ENCODE measurements around the gene USP51.
"Not testable (repeated sequence)": the region's sequence is repeated elsewhere in the genome, so short reads cannot be mapped to it uniquely, and the experiment has no call there.

Gene USP51

GRCh38 chrX:55489314-55490009, at the start of gene USP51:
USP51 (minus strand) TSS chrX:55489848; CDS start chrX:55488939, 909 bp downstream.
- DNase-seq: no peak

DNA sequence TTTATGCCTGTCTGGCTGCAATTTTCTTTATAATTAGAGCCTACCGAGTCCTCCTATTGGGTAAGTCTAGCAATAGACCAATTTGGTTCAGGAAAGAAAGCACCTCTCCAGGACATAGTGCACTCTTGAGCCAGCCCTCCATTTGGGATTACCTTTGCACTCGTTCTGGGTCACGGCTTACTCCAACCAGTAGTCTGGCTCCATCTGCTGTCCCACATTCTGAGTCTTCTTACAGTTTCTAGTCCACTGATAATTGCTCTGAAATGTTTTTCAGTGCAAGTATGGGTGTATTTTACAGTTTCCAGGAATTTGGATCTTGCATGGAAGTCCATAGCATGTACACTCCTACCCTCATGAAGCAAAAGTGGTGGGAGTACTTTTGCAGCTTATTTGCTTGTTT, 34.8 kb upstream of the USP51 start:
- DNase-seq: no peak

DNA sequence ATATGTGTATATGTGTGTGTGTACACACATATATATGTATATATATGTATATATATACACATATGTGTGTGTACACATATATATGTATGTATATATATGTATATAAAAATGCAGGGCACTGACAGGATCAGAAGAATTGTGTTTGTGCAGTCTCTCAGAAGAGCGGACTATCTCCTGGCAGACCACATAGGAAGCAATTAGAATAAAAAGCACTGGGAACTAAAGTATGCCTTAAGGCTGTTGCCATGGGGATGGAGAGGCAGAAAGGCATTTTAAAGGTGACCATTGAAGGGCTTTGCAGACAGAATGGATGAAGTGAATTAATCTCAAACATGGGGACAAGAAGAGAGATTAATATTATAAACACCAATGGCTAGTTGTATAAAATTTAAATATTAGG, 33.7 kb upstream of the USP51 start:
- no peak for DNase-seq

DNA sequence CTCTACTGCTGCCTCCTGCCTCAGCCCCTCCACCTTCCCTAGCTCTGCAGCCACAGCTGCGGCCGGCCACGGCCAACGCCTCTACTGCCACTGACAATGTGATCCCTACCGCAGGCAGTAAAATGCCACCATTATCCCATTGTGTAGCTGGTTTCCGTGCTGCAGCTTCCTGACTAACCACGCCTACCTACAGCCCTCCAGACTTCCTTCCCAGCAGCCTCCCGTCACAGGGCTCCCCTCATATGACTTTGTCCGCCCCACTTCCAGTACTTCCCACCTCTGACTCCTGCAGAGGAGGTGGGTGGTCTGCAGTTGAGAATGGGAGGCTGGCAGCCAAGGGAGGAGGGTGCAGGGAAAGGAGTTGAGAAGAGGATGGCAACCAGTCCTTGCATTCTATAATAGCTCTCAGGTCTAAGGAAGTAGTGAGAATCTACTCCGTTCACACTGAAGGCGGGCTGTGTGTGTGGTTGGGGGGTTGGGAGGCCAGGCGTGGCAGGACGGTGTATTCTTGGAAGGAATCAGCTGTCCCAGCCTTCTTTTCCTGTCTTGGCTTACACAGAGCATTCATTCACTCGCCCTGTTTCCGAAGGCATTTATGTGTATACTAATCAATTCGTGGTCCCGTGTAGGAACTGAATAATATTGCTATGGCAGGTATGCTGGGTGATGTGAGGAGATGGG, 33.1 kb upstream of the USP51 start:
- no peak for DNase-seq

DNA sequence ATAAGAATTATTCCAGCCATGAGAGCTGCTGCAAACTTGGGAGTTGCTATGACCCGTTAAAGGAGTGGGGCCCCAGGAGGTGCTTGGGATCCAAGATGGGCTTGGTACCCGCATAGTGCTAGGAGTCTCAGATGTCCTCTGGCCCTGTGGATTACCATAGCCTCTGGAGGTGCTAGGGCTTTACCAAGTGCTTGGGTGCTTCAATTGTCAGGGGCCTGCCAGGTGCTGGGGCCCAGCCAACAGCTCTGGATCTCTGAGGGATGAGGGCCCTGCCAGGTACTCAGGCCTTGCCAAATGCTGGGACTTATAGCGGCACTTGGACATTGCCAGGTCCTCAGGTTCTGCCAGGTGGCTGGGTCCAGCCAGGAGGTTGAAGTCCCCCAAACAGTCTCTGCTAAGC, 32.0 kb upstream of the USP51 start:
- no peak for DNase-seq

GRCh38 chrX:55516794-55517481, 27.3 kb upstream of the USP51 start:
- DNase-seq: not testable (repeated sequence)

GRCh38 chrX:55513045-55513737, 23.5 kb upstream of the USP51 start:
- DNase-seq: not testable (repeated sequence)

GRCh38 chrX:55508410-55509152, 18.9 kb upstream of the USP51 start:
- DNase-seq: not testable (repeated sequence)

DNA sequence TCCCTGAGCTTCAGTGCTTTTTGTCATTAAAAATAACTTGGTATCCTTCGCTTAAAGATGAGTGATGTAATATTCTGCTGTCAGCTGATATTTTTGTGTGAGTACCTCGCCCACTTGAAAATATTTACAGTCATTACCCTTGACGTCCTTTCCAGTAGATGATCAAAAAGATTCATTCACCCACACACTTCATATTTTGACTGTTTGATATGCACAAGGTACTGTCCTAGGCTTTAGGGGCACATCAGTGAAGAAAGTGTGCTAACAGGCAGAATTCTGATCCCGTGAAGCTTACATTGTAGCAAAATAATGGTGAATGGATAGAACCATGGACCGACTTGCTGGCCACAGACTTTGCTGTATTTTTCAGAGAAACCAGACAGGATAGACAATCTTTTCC, 18.1 kb upstream of the USP51 start:
- DNase-seq: not testable (repeated sequence)

DNA sequence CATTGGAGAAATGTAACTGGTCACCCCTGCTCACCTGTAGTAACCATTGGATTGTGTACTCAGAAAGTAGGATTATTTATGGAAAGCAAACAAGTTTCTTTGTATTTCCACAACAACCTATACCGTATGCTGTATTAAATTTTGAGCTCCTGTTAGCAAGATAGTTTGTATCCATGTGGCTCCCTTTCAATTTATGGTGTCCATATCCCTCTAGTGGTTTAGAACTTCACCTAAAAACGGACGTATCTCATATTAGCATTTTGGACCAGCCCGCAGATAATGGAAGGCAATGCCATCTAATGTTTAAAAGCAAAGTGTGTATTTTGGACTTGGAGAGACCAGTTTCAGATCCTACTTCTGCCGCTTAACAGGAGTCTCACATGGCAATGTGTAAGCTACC, 17.4 kb upstream of the USP51 start:
- not testable (repeated sequence) for DNase-seq

- no peak for DNase-seq
Observed at GRCh38 chrX:55490974-55491373, 1.3 kb upstream of the USP51 start.

DNA sequence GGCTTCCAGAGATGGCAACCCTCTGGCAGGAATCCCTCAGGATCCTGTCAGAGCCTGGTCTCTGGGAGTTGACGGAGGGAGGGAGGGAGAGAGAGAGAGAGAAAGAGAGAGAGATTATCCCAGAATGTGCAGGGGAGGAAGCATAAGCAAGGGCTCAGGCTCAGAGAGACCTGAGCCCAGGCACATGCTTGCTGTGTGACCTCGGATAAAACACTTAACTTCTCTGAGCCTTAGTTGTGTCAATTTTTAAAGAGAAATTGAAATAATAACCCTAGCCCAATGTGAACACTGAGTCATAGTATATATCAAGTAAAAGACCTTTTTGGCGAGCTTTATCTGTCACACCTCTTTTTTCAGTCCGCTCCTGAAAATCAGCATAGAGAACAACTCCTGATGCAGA, 473 bp upstream of the USP51 start:
- no peak for DNase-seq

DNA sequence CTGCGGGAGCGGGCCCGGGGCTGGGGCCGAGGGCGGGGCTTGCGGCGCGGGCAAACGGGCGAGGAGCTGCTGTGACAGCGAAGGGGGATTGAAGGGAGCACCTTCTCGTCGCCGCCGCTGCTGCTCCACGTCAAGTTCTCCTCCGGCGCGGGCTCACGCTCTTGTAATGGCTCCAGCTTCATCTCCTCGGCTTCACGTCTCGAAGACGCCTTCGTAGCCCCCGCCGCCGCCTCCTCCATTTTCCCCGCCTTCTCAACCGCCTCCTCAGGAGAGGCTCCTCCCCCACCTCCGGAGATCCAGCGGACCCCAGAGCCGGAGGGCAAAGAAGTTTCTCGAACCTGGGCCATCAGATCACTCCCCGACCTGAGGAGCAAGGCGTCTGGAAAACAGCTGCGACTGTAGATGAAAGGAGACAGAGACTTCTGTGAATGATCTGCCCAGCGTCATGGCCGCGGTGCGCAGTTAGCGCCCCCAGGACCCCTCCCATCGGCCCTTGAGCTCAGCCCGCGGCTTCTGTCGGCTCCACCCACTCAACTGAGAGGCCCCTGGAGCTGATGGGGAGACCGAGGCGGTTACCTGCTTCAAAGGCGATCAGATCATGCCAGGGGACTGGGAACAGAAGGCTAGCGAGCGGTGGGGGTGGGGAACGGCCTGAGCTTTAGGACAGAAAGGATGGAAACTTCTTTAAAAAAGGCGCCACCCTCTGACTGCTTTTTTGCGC, 895 bp downstream of the USP51 start:
- DNase-seq: no peak

- no peak for DNase-seq
Observed at GRCh38 chrX:55488006-55488592, 1.5 kb downstream of the USP51 start.

- no peak for DNase-seq
Observed at GRCh38 chrX:55487143-55487542, 2.5 kb downstream of the USP51 start.

- no peak for DNase-seq
Observed at GRCh38 chrX:55486736-55487135, 2.9 kb downstream of the USP51 start.

- DNase-seq: no peak
Observed at GRCh38 chrX:55484948-55485347, 4.7 kb downstream of the USP51 start.

DNA sequence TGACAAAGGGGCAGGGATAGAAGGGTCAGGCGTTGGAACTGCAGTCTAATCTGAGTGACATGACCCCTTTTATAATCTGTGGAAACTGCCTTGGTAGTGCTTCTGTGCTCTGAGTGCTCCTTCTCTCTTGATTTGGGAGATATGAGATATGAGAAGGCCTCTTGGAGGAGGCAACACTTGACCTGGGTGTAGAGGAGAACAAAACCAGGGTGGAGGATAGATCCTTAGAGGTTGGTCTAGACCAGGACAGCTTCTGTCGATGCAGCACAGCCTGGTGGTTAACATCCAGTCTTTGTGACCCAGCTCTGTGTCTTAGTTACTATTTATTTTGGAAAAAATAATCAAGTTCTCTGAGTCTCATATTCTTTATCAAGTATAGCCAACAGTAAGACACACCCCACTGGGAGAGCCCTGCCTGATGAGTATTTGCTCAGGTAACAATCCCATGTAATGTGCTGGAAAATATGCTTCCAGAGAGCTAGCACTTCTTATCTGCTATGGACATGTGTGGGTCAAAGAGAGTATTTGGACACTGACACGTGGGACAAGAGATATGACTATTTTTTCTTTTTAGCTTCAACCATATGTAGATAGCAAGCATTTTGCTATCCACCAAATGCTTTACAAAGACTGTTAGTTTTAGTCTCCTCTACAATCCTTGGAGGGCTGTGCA, 9.1 kb downstream of the USP51 start:
- DNase-seq: no peak

- DNase-seq: not testable (repeated sequence)
Observed at GRCh38 chrX:55479956-55480355, 9.7 kb downstream of the USP51 start.

DNA sequence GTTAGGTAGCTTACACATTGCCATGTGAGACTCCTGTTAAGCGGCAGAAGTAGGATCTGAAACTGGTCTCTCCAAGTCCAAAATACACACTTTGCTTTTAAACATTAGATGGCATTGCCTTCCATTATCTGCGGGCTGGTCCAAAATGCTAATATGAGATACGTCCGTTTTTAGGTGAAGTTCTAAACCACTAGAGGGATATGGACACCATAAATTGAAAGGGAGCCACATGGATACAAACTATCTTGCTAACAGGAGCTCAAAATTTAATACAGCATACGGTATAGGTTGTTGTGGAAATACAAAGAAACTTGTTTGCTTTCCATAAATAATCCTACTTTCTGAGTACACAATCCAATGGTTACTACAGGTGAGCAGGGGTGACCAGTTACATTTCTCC, 23.9 kb downstream of the USP51 start:
- DNase-seq: not testable (repeated sequence)

- not testable (repeated sequence) for DNase-seq
Observed at GRCh38 chrX:55465108-55465507, 24.5 kb downstream of the USP51 start.
